Right lung (tissue), 10 donors: ENCODE results near the gene CDC7. TPM values are rescaled to one million over a fixed set of nuclear protein-coding genes. Genes with fewer than 3 reads are reported as not detected.
"Not testable (repeated sequence)": the region's sequence is repeated elsewhere in the genome, so short reads cannot be mapped to it uniquely, and the experiment has no call there.

Source experiments
- DNase-seq, 2 donors: peaks; one replicate each; pipeline ENCODE4 v3.0.0-alpha.2; 2013
- long read RNA-seq, 8 donors: transcript quantifications; one replicate each; lab custom pipeline, GENCODE V29; 2026
- polyA plus RNA-seq, 5 donors: library from polyadenylated mRNA; unstranded; fragments of 120-200 nt; gene quantifications; one replicate each; pipeline versions ENCODE4 v1.2.1 to v1.2.3, GENCODE V29; 2013; ENCODE audit warnings: inconsistent platforms in 1 of 5, low replicate concordance in 1 of 5; ENCODE audit not compliant: insufficient read length in 5 of 5, insufficient read depth in 1 of 5

CDC7 gene
- 10 to 100 TPM; 16.3 to 26.3 (median 18.6) TPM for polyA plus RNA-seq
- long read RNA-seq, donor 1, partial matches to known transcripts, result 7 of 9 reads
- long read RNA-seq, donor 1, other reads (novel, unspliced or antisense), result 0 of 9 reads
- long read RNA-seq, donor 2, partial matches to known transcripts, result 5 of 6 reads
- long read RNA-seq, donor 2, other reads (novel, unspliced or antisense), result 0 of 6 reads
- long read RNA-seq, donor 3, partial matches to known transcripts, result 11 of 12 reads
- long read RNA-seq, donor 3, other reads (novel, unspliced or antisense), result 0 of 12 reads
- long read RNA-seq, donor 4, partial matches to known transcripts, result 0 of 1 reads
- long read RNA-seq, donor 4, other reads (novel, unspliced or antisense), result 0 of 1 reads
- long read RNA-seq, donor 5, partial matches to known transcripts, result 0 of 3 reads
- long read RNA-seq, donor 5, other reads (novel, unspliced or antisense), result 0 of 3 reads
- long read RNA-seq, donor 6, partial matches to known transcripts, result 0 of 2 reads
- long read RNA-seq, donor 6, other reads (novel, unspliced or antisense), result 0 of 2 reads
- long read RNA-seq, donor 7, partial matches to known transcripts, result 0 of 2 reads
- long read RNA-seq, donor 7, other reads (novel, unspliced or antisense), result 0 of 2 reads
- long read RNA-seq, donor 8, partial matches to known transcripts, result 5 of 6 reads
- long read RNA-seq, donor 8, other reads (novel, unspliced or antisense), result 0 of 6 reads

DNA sequence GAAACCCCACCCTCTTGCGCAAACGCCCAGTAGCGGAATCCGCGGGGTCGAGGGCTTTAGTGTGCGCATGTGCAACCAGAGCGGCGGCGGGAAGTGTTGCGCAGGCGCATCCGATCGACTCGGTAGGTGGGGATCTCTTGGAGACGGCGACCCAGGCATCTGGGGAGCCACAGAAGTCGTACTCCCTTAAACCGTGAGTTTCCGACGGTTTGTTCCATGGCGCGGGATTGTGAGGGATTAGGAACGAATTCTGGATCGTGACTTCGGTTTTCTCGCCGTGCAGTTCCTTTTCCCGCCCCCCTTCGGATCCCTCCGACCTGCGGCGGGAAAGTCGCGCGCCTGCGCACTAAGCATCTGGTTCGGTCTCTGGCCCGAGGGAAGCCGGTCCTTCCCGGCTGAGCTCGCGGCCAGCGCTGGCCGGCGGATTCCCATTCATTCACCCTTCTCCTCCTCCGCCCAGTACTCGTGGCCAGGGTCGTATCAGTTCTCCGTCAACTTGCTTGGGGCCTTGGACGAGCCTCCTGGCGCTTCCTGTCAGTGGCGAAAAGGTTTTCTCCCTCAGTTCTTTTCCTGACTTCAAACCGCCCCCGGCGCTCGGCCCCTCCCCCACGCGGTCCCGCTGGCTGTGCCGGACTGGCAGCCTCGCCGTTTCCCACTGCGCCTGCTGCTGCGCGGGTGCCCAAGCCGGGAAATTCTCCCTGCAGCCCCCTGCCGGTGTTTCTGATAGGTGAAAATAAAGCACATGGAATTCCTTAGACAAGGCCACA lies at the start of gene CDC7:
TSS of gene CDC7 (plus strand) at position 96 of the 767 bp plus-strand sequence. CDS start 866 bp downstream, outside the sequence.
- DNase-seq, result peak; percentile 95 to 97

DNA sequence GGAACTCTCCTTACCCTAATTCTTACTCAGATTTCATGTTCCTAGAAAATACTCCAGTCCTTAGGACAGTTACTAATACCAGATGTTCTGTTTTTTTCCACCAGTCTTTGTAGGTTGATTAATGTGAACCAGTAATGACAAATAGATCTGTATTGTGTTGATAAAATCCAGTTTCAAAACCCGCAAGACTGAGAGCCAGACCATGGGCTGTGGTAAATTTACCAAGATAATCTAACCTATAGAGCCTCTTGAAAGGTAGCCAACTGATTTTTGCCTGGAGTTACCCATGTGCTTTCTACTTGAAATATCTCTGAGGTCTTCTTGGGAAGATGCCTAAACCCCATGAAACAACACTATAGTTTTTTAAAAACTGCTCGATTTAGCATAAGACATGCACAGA lies 46.5 kb upstream of the CDC7 start:
- DNase-seq, result no peak

DNA sequence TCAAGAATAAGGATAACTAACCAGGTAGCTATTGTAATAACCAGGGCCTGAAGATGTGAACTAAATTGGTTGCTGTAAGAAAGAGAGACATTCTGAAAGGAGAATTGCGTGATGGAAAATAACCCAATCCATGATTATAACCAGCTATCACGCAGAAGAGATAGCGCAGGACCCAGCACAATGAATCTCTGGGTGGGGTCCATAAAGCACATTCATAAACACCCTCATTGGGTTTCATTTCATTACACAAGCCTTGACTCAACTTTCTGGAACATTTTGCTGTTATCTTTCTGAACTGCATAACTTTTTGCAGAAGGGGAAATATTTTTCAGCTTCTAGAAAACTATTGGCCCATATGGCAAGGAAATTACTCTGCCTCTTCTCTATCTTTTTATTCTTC lies 45.3 kb upstream of the CDC7 start:
- no peak for DNase-seq

GRCh38 chr1:91455896-91456295 lies 44.8 kb upstream of the CDC7 start:
- DNase-seq, result no peak

DNA sequence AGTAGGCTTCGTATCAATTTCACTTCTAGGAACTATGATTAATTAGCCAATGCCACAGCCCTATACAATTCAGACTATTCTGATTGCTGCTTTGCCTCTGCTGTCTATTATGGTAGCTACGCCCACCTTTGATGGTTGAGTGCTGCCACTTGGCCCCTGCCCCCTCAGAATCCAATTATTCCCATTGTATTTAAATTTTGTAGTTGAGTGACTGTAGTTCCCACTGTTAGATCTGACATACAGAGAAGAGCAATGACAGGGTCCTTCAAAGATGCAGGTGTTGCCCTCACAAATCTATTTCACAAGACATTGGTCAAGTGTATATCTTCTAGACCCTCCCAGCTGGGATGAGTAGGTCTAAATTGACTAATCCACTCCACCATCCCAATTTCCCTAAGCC lies 35.3 kb upstream of the CDC7 start:
- DNase-seq, result not testable (repeated sequence)

GRCh38 chr1:91476533-91477217 lies 24.0 kb upstream of the CDC7 start:
- no peak for DNase-seq

DNA sequence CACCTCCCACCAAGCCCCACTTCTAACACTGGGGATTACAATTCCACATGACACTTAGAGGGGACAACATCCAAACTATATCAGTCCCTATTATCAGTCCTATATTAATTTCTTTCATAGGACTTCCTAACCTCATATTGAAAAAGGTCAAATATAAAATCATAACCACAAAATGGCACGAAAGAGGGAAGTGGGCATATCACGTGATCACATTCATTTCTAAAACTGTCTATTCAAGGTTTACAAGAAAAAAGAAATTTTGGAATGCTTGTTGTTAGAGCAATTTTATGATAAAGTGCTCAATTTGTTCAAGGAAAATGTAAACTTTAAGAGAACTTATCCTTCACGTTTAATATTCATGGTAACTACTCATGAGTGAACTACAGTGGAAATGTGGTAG lies 13.2 kb upstream of the CDC7 start:
- no peak for DNase-seq

GRCh38 chr1:91490501-91490900 lies 10.2 kb upstream of the CDC7 start:
- DNase-seq, result no peak

DNA sequence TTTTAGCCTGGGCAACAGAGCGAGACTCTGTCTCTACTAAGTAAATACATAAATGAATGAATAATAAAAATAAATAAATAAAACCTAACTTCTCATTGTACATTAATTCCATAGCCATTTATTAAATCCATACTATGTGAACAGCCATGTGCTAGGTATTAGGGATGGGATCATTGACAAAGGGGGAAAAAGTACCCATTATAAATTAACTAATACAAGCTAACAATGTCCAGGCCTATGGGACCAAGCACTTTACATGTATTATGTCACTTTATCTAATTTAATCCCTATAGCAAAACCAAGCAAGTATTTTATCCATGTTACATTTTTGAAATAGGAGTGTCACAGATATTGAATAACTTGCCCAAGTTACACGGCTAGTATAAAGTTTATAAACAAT lies 2.6 kb upstream of the CDC7 start:
- DNase-seq, result no peak

GRCh38 chr1:91498498-91499245 lies 2.0 kb upstream of the CDC7 start:
- no peak for DNase-seq

GRCh38 chr1:91499346-91499745 lies 1.3 kb upstream of the CDC7 start:
- DNase-seq, result no peak

DNA sequence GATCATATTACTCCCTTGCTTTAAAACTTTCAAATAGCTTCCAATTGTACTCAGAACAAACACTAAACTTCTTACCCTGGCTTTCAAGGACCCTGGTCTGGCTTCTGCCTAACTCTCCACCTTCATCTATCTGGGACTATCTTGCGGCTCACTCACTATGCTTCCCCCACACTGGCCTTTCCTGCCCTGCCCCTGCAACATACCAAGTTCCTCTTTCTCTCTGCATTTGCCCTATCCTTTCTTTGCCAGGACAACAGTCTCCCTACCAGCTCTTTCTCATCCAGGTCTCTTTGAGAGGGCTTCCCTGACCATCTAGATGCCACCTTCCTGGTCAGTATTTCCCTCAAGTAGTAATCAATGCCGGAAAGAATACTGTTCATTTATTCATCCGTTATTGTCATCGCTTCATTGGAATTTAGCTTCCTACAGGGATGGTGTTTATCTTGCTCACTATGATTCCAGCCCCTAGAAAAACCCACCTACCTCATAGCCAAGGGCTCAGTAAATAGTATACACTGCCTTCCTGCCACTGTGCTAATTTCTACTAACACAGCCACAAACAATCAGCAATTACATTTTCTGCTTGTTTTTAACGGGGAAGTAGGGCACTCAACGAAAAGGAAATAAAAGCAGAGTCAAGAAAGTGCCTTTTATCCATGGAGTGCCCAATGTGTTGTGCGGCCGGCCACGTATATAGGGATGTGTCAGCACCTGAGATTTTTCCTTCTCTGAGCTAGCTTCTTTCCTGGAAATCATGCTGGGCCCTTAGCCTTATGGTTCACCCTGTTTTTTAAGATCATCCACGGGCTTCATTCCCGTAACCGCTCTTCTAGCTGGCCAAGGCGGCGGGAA lies 521 bp upstream of the CDC7 start:
- no peak for DNase-seq

- DNase-seq, result no peak
Measured at GRCh38 chr1:91501523-91501851, 836 bp downstream of the CDC7 start.

GRCh38 chr1:91501971-91502671 lies 1.5 kb downstream of the CDC7 start:
- DNase-seq, result no peak

- DNase-seq, result no peak
Measured at GRCh38 chr1:91502672-91503184, 2.1 kb downstream of the CDC7 start.

- DNase-seq, result no peak
Measured at GRCh38 chr1:91503332-91503900, 2.8 kb downstream of the CDC7 start.

DNA sequence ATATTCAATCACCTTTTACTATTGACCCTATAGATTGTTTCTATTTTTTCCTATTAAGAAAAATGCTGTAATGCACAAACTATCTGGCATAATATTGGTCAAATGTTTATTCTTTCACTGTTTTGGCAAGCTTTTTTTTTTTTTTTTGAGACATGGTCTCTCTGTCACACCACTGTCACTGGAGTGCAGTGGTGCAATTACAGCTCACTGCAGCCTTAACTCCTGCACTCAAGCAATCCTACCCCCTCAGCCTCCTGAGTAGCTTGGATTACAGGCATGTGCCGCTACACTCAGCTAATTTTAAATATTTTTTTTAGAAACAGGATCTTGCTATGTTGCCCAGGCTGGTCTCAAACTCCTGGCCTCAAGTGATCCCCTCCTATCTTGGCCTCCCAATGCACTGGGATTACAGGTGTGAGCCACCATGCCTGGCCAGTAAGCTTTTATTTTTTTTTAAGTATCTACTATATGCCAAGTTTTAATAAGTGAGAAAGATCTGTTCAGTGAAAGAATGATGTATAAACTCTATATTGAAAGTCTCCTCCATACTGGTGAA lies 3.4 kb downstream of the CDC7 start:
- DNase-seq, result no peak

DNA sequence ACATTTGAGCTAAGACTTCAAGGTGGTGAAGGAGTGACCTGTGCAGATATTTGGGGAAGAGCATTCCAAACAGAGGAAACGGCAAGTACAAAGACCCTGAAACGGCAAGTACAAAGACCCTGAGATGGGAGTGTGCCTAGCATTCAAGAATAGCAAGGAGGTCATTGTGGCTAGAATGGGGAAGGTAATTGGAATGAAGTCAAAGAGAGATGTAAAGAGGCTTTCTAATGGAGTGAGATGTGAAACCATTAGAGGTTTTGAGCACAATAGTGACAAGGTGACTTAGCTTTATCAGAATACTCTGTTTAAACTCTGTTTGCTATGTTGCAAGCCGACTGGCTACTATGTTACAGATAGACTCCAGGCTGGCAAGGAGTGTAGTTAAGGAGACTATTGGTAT lies 4.4 kb downstream of the CDC7 start:
- no peak for DNase-seq

GRCh38 chr1:91506071-91506470 lies 5.4 kb downstream of the CDC7 start:
- no peak for DNase-seq
